ENCODE data around the gene GSTM3. TPM values are rescaled to one million over a fixed set of nuclear protein-coding genes. Genes with fewer than 3 reads are reported as not detected.

The GSTM3 gene
- total RNA-seq, 1 experiment from 2014 or later: not detected

GRCh38 chr1:109786531-109787021, 45.7 kb upstream of the GSTM3 start:
- H3K27ac Mint-ChIP-seq (ENCODE audit: low read depth, unreplicated experiment): peak overlapping the region; percentile 36
- no peak overlapping the region for H3K4me3 Mint-ChIP-seq (ENCODE audit: unreplicated experiment)
- peaks cover 31% of the 10 kb centered on the region for H3K4me1 Mint-ChIP-seq (ENCODE audit: insufficient read depth, unreplicated experiment)
- no peaks in the 10 kb centered on the region for H3K27me3 Mint-ChIP-seq (ENCODE audit: insufficient read depth, unreplicated experiment)
- POLR2A ChIA-PET: no interaction called here
- no peaks in the 10 kb centered on the region for H3K36me3 Mint-ChIP-seq (ENCODE audit: insufficient read depth, unreplicated experiment)
- BruUV-seq (replicated peaks): no TSS peak
- intact Hi-C loops (cut with micrococcal nuclease): no loop called here
- no peak for TF ChIP-seq CTCF (IDR thresholded peaks at IDR 0.05; ENCODE audit: unreplicated experiment)
- CTCF ChIA-PET: interaction anchor here (0.7 to 25.8 kb wide), 4 partner anchors 9 to 421 kb away, joined by 3 to 969 read pairs (median 6); partner anchors contain the start of gene AHCYL1
- DNase-seq (ENCODE audit: unreplicated experiment): peak; percentile 62
- no peaks in the 10 kb centered on the region for H3K9me3 Mint-ChIP-seq (ENCODE audit: unreplicated experiment)

GRCh38 chr1:109786112-109786480, 45.3 kb upstream of the GSTM3 start:
- Mint-ChIP-seq H3K27me3 (ENCODE audit: insufficient read depth, unreplicated experiment) (no peaks in the 10 kb centered on the region), H3K36me3 (ENCODE audit: insufficient read depth, unreplicated experiment) (no peaks in the 10 kb centered on the region), H3K9me3 (ENCODE audit: unreplicated experiment) (no peaks in the 10 kb centered on the region), H3K4me3 (ENCODE audit: unreplicated experiment) (no peak overlapping the region), H3K4me1 (ENCODE audit: insufficient read depth, unreplicated experiment) (peaks cover 31% of the 10 kb centered on the region), H3K27ac (ENCODE audit: low read depth, unreplicated experiment) (peak overlapping the region; percentile 36)
- ChIA-PET POLR2A (no interaction called here), CTCF (interaction anchor here (0.5 to 25.8 kb wide), 4 partner anchors 9 to 194 kb away, joined by 3 to 969 read pairs (median 6); partner anchors contain the start of gene AHCYL1)
- DNase-seq (ENCODE audit: unreplicated experiment): no peak
- intact Hi-C loops (cut with micrococcal nuclease): no loop called here
- BruUV-seq (replicated peaks): no TSS peak
- TF ChIP-seq CTCF (IDR thresholded peaks at IDR 0.05; ENCODE audit: unreplicated experiment): no peak

GRCh38 chr1:109785446-109786111, 44.7 kb upstream of the GSTM3 start:
- intact Hi-C loops (cut with micrococcal nuclease): no loop called here
- TF ChIP-seq CTCF (IDR thresholded peaks at IDR 0.05; ENCODE audit: unreplicated experiment): no peak
- no TSS peak for BruUV-seq (replicated peaks)
- CTCF ChIA-PET: interaction anchor here (0.5 to 25.8 kb wide), 3 partner anchors 8 to 195 kb away, joined by 3 to 969 read pairs (median 9); partner anchors contain the start of gene AHCYL1
- peaks cover 31% of the 10 kb centered on the region for H3K4me1 Mint-ChIP-seq (ENCODE audit: insufficient read depth, unreplicated experiment)
- POLR2A ChIA-PET: interaction anchor here (0.9 kb wide), 1 partner anchor 237 kb away, joined by 3 read pairs; the partner anchor contains the start of gene GNAI3
- H3K36me3 Mint-ChIP-seq (ENCODE audit: insufficient read depth, unreplicated experiment): no peaks in the 10 kb centered on the region
- no peak for DNase-seq (ENCODE audit: unreplicated experiment)
- no peaks in the 10 kb centered on the region for H3K9me3 Mint-ChIP-seq (ENCODE audit: unreplicated experiment)
- H3K27me3 Mint-ChIP-seq (ENCODE audit: insufficient read depth, unreplicated experiment): no peaks in the 10 kb centered on the region
- no peak overlapping the region for H3K4me3 Mint-ChIP-seq (ENCODE audit: unreplicated experiment)
- no peak overlapping the region for H3K27ac Mint-ChIP-seq (ENCODE audit: low read depth, unreplicated experiment)

- peaks cover 31% of the 10 kb centered on the region for H3K4me1 Mint-ChIP-seq (ENCODE audit: insufficient read depth, unreplicated experiment)
Observed at GRCh38 chr1:109784551-109785252, 43.9 kb upstream of the GSTM3 start.

More at GRCh38 chr1:109784551-109785252, 43.9 kb upstream of the GSTM3 start:
- intact Hi-C loops (cut with micrococcal nuclease): no loop called here
- Mint-ChIP-seq H3K27me3 (ENCODE audit: insufficient read depth, unreplicated experiment) (no peaks in the 10 kb centered on the region), H3K9me3 (ENCODE audit: unreplicated experiment) (no peaks in the 10 kb centered on the region), H3K27ac (ENCODE audit: low read depth, unreplicated experiment) (no peak overlapping the region), H3K36me3 (ENCODE audit: insufficient read depth, unreplicated experiment) (no peaks in the 10 kb centered on the region), H3K4me3 (ENCODE audit: unreplicated experiment) (no peak overlapping the region)
- TF ChIP-seq CTCF (IDR thresholded peaks at IDR 0.05; ENCODE audit: unreplicated experiment): no peak
- ChIA-PET POLR2A (interaction anchor here (0.9 to 3.8 kb wide), 3 partner anchors 16 to 237 kb away, joined by 3 to 38 read pairs (median 5); partner anchors contain the start of genes AHCYL1 and GNAI3), CTCF (interaction anchor here (0.6 to 25.8 kb wide), 5 partner anchors 8 to 227 kb away, joined by 3 to 969 read pairs (median 6); partner anchors contain the start of gene AHCYL1)
- DNase-seq (ENCODE audit: unreplicated experiment): no peak
- no TSS peak for BruUV-seq (replicated peaks)
